DND-41 (cell line): ENCODE measurements around the gene DNAH10.
"Not testable (repeated sequence)": the region's sequence is repeated elsewhere in the genome, so short reads cannot be mapped to it uniquely, and the experiment has no call there.

Experiments
- ATAC-seq: fragments of 200-7000 bp; cut with Tn5 transposase; 3 replicates; pipeline ENCODE4 v1.9.1; 2021; ENCODE audit warnings: low read depth; ENCODE audit not compliant: insufficient read depth
- DNase-seq: peaks from one replicate; pipeline ENCODE4 v3.0.0-alpha.2; 2020
- H2AFZ ChIP-seq: 2 replicates; pipeline ENCODE4 v1.6.0; 2012; ENCODE audit warnings: low read depth, low read length
- H3K27ac ChIP-seq: 2 replicates; pipeline ENCODE4 v1.5.1; 2012; ENCODE audit warnings: low read length, inconsistent platforms
- H3K27me3 ChIP-seq: fragments of 200-600 bp; sonication (generic); 2 replicates; pipeline ENCODE4 v1.6.0; 2012; ENCODE audit warnings: low read length, mild to moderate bottlenecking, inconsistent platforms; ENCODE audit not compliant: insufficient read depth, poor library complexity
- H3K36me3 ChIP-seq: 2 replicates; pipeline ENCODE4 v1.5.1; 2012; ENCODE audit warnings: low read length, inconsistent platforms; ENCODE audit not compliant: insufficient read depth
- H3K4me1 ChIP-seq: 2 replicates; pipeline ENCODE4 v1.5.1; 2012; ENCODE audit warnings: mild to moderate bottlenecking, low read length; ENCODE audit not compliant: insufficient read depth
- H3K4me2 ChIP-seq: 2 replicates; pipeline ENCODE4 v1.6.0; 2012; ENCODE audit warnings: mild to moderate bottlenecking, moderate library complexity, low read length, inconsistent platforms; ENCODE audit not compliant: insufficient read depth
- H3K4me3 ChIP-seq, 2 experiments: fragments of 200-600 bp in 1 of 2; shearing (Covaris generic) in 1 of 2; 2 replicates each; pipeline ENCODE4 v1.5.1; 2012 to 2016; ENCODE audit warnings: inconsistent platforms in 2 of 2, low read length in 2 of 2, mild to moderate bottlenecking in 2 of 2, low read depth in 1 of 2, moderate library complexity in 1 of 2
- H3K79me2 ChIP-seq: 2 replicates; pipeline ENCODE4 v1.6.0; 2012; ENCODE audit warnings: low read length, inconsistent platforms; ENCODE audit not compliant: insufficient read depth
- H3K9ac ChIP-seq: 2 replicates; pipeline ENCODE4 v1.6.0; 2012; ENCODE audit warnings: low read depth, mild to moderate bottlenecking, inconsistent platforms, low read length, moderate library complexity
- H3K9me3 ChIP-seq: 2 replicates; pipeline ENCODE4 v1.5.1; 2012; ENCODE audit warnings: low read length, moderate library complexity, mild to moderate bottlenecking, inconsistent platforms; ENCODE audit not compliant: insufficient read depth, severe bottlenecking
- H4K20me1 ChIP-seq: 2 replicates; pipeline ENCODE4 v1.6.0; 2012; ENCODE audit warnings: low read length; ENCODE audit not compliant: insufficient read depth
- EZH2 ChIP-seq: IDR thresholded peaks from 3 replicates; pipeline ENCODE4 v1.6.1; 2012; ENCODE audit warnings: borderline replicate concordance, low read depth, mild to moderate bottlenecking, moderate library complexity, low read length, inconsistent platforms; ENCODE audit not compliant: severe bottlenecking
- TF ChIP-seq, protein P1 (sequence below): IDR thresholded peaks from 2 replicates; pipeline ENCODE4 v1.5.1; 2012; ENCODE audit warnings: borderline replicate concordance, low read length, moderate library complexity, mild to moderate bottlenecking; ENCODE audit not compliant: poor library complexity, severe bottlenecking; ENCODE audit errors: extremely low read depth

DNAH10 gene

DNA sequence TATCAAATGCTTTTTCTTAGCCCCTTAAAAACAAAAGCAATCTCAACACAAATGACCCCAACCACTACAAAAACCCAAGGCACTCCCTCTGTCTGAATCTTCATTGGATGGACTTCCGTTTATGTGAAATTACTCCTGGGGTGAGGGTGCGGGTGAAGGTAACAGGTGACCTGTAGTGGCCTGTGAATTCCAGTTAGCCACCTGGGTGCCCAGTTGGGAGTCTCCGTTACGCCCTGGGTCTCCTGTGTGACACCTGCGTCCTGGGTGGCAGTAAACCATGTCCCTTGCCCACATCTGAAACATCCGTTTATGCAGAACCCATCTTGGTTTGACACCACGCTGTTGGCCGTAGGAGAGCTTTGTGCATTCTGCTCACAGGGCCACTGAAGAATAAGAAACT is 148.0 kb downstream of the DNAH10 start:
- H3K79me2 ChIP-seq, result no peaks in the 10 kb centered on the region
- DNase-seq, result no peak
- no peaks in the 10 kb centered on the region for H3K9me3 ChIP-seq
- TF ChIP-seq EZH2, result no peak
- TF ChIP-seq, protein P1, sequence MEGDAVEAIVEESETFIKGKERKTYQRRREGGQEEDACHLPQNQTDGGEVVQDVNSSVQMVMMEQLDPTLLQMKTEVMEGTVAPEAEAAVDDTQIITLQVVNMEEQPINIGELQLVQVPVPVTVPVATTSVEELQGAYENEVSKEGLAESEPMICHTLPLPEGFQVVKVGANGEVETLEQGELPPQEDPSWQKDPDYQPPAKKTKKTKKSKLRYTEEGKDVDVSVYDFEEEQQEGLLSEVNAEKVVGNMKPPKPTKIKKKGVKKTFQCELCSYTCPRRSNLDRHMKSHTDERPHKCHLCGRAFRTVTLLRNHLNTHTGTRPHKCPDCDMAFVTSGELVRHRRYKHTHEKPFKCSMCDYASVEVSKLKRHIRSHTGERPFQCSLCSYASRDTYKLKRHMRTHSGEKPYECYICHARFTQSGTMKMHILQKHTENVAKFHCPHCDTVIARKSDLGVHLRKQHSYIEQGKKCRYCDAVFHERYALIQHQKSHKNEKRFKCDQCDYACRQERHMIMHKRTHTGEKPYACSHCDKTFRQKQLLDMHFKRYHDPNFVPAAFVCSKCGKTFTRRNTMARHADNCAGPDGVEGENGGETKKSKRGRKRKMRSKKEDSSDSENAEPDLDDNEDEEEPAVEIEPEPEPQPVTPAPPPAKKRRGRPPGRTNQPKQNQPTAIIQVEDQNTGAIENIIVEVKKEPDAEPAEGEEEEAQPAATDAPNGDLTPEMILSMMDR, result no peak
- H3K36me3 ChIP-seq, result no peaks in the 10 kb centered on the region
- H3K4me2 ChIP-seq, result no peak overlapping the region
- H3K27ac ChIP-seq, result no peak overlapping the region
- no peak overlapping the region for H3K4me3 ChIP-seq
- no peaks in the 10 kb centered on the region for H4K20me1 ChIP-seq
- H3K27me3 ChIP-seq, result no peaks in the 10 kb centered on the region
- H3K9ac ChIP-seq, result no peak overlapping the region
- no peak overlapping the region for H2AFZ ChIP-seq
- no peaks in the 10 kb centered on the region for H3K4me1 ChIP-seq
- no peak for ATAC-seq

DNA sequence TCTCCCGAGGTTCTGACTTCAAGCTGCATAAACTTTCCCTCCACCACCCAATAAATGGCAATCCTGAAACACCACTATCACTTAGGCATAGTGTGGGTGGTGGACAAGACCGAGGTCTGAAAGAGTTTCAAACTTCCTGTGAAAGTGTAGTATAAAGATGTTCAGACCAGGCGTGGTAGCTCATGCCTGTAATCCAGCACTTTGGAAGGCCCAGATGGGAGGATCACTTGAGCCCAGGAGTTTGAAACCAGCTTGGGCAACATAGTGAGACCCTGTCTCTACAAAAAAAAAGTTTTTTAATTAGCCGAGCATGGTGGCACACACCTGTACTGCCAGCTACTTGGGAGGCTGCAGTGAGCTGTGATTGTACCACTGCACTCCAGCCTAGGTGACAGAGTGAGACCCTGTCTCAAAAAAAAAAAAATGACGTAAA is 148.7 kb downstream of the DNAH10 start:
- Histone ChIP-seq H3K4me1 (no peaks in the 10 kb centered on the region), H3K27me3 (no peaks in the 10 kb centered on the region), H3K36me3 (no peaks in the 10 kb centered on the region), H3K4me3 (no peak overlapping the region), H3K79me2 (no peaks in the 10 kb centered on the region), H3K9me3 (no peaks in the 10 kb centered on the region), H3K9ac (no peak overlapping the region), H4K20me1 (no peaks in the 10 kb centered on the region), H2AFZ (no peak overlapping the region), H3K27ac (peak overlapping the region; percentile 18; the same call in 1 of the 2 replicates), H3K4me2 (no peak overlapping the region)
- ATAC-seq (peak; percentile 50), DNase-seq (no peak)
- TF ChIP-seq, protein P1, result no peak
- no peak for TF ChIP-seq EZH2

DNA sequence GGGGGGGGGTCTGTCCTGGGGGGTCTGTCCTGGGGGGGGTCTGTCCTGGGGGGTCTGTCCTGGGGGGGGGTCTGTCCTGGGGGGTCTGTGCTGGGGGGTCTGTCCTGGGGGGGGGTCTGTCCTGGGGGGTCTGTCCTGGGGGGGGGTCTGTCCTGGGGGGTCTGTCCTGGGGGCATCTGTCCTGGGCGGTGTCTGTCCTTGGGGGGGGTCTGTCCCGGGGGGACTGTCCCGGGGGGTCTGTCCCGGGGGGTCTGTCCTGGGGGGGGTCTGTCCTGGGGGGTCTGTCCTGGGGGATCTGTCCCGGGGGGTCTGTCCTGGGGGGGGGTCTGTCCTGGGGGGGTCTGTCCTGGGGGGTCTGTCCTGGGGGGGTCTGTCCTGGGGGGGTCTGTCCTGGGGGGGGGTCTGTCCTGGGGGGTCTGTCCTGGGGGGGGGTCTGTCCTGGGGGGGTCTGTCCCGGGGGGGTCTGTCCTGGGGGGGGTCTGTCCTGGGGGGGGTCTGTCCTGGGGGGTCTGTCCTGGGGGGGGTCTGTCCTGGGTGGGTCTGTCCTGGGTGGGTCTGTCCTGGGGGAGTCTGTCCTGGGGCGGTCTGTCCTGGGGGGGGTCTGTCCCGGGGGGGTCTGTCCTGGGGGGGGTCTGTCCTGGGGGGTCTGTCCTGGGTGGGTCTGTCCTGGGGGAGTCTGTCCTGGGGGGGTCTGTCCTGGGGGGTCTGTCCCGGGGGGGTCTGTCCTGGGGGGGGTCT is 149.7 kb downstream of the DNAH10 start:
- not testable (repeated sequence) for ATAC-seq, H3K36me3 ChIP-seq, H3K4me2 ChIP-seq, H3K4me3 ChIP-seq, H2AFZ ChIP-seq, H3K79me2 ChIP-seq, H3K27me3 ChIP-seq, H3K27ac ChIP-seq, H3K9ac ChIP-seq, H3K4me1 ChIP-seq, H4K20me1 ChIP-seq, DNase-seq, H3K9me3 ChIP-seq

DNA sequence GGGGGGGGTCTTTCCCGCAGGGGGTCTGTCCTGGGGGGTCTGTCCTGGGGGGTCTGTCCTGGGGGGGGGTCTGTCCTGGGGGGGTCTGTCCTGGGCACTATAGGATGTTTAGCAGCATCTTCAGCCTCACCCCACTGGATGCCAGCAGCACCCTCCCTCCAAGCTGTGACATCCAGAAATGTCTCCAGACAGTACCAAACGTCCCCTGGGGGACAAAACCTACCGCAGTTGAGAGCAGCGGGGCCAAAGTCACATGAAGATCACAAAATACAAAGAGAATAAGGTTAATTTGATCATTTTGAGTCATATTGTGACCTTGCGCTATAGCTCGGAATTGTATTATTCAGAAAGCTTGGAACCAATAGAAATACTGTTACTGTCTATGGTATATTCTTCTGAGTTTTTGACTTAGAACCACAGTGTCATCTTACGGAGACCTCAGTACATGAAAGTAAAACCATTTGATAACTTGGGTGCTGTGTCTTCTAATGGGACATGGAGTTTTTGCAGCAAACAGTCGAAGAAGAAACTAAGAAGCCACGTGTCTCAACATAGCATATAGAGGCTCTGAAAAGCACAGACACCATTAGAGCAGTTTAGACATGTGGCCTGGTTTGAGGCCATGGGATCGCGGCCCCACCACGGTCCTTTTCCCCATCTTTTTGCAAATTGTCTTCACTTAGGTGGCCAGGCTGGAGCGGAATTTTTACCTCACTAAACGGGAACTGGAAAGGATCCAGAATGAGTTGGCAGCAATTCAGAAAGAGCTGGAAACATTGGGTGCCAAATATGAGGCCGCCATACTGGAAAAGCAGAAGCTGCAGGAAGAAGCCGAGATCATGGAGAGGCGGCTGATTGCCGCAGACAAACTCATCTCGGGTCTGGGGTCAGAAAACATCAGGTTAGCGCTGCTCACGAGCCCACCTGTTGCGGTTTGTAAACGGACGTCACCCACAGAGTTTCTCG is 150.6 kb downstream of the DNAH10 start:
- 0 out of 3 replicates have a peak, but pooled peaks have one; percentile 32 for ATAC-seq
- TF ChIP-seq, protein P1, result no peak
- no peak for TF ChIP-seq EZH2
- no peak overlapping the region for H3K4me3 ChIP-seq
- no peak overlapping the region for H2AFZ ChIP-seq
- H3K9me3 ChIP-seq, result no peaks in the 10 kb centered on the region
- no peaks in the 10 kb centered on the region for H3K27me3 ChIP-seq
- no peak overlapping the region for H3K9ac ChIP-seq
- H3K27ac ChIP-seq, result no peak overlapping the region
- DNase-seq, result no peak
- H3K4me2 ChIP-seq, result no peak overlapping the region
- no peaks in the 10 kb centered on the region for H3K4me1 ChIP-seq
- H4K20me1 ChIP-seq, result no peaks in the 10 kb centered on the region
- H3K36me3 ChIP-seq, result no peaks in the 10 kb centered on the region
- H3K79me2 ChIP-seq, result no peaks in the 10 kb centered on the region
